H9 (cell line): Measurements from ENCODE around the gene IP6K3. TPM values are rescaled to one million over a fixed set of nuclear protein-coding genes. Genes with fewer than 3 reads are reported as not detected.
A peak's percentile ranks its signal among the peaks of the same experiment; 100 is the strongest.

Experiments used
- DNase-seq: peaks from one replicate; pipeline ENCODE4 v3.0.0-alpha.2; 2017
- H2AFZ ChIP-seq: one replicate; pipeline ENCODE4 v1.6.1; 2013; ENCODE audit warnings: mild to moderate bottlenecking, low read length, control low read depth, moderate library complexity
- H2AK5ac ChIP-seq: 2 replicates; pipeline ENCODE4 v1.6.1; 2013; ENCODE audit warnings: low read length, control low read depth, mixed read lengths; ENCODE audit not compliant: insufficient read length
- H2BK120ac ChIP-seq: one replicate; pipeline ENCODE4 v1.6.1; 2013; ENCODE audit warnings: low read depth, mild to moderate bottlenecking, low read length, control low read depth, inconsistent platforms; ENCODE audit not compliant: poor library complexity, severe bottlenecking
- H2BK12ac ChIP-seq: 2 replicates; pipeline ENCODE4 v1.6.1; 2013; ENCODE audit warnings: low read length, control low read depth, mixed read lengths, low read depth; ENCODE audit not compliant: insufficient read length
- H2BK15ac ChIP-seq: 2 replicates; pipeline ENCODE4 v1.6.1; 2013; ENCODE audit warnings: low read depth, low read length, control low read depth
- H2BK20ac ChIP-seq: one replicate; pipeline ENCODE4 v1.6.1; 2013; ENCODE audit warnings: low read depth, mild to moderate bottlenecking, low read length, control low read depth, inconsistent platforms; ENCODE audit not compliant: poor library complexity, severe bottlenecking
- H2BK5ac ChIP-seq: 2 replicates; pipeline ENCODE4 v1.6.1; 2013; ENCODE audit warnings: low read length, control low read depth, mixed read lengths; ENCODE audit not compliant: insufficient read length
- H3K14ac ChIP-seq: 2 replicates; pipeline ENCODE4 v1.6.1; 2013; ENCODE audit warnings: low read length, control low read depth; ENCODE audit not compliant: insufficient read depth
- H3K18ac ChIP-seq: 2 replicates; pipeline ENCODE4 v1.6.1; 2013; ENCODE audit warnings: low read depth, mild to moderate bottlenecking, mixed read lengths, low read length, control low read depth; ENCODE audit not compliant: insufficient read length
- H3K23ac ChIP-seq: 2 replicates; pipeline ENCODE4 v1.6.1; 2013; ENCODE audit warnings: low read length, control low read depth, mixed read lengths, low read depth; ENCODE audit not compliant: insufficient read length
- H3K23me2 ChIP-seq: 2 replicates; pipeline ENCODE4 v1.6.1; 2013; ENCODE audit warnings: low read depth, mild to moderate bottlenecking, mixed read lengths, low read length, control low read depth; ENCODE audit not compliant: insufficient read length, poor library complexity, severe bottlenecking
- H3K27ac ChIP-seq: 2 replicates; pipeline ENCODE4 v1.5.1; 2013; ENCODE audit warnings: low read length, control low read depth, mixed read lengths, low read depth; ENCODE audit not compliant: insufficient read length
- H3K27me3 ChIP-seq: 2 replicates; pipeline ENCODE4 v1.6.1; 2013; ENCODE audit warnings: low read length, control low read depth, inconsistent platforms; ENCODE audit not compliant: insufficient read depth
- H3K4ac ChIP-seq: 2 replicates; pipeline ENCODE4 v1.6.1; 2013; ENCODE audit warnings: low read depth, mild to moderate bottlenecking, control low read depth, inconsistent platforms, low read length, moderate library complexity
- H3K4me1 ChIP-seq: 2 replicates; pipeline ENCODE4 v1.6.1; 2013; ENCODE audit warnings: low read length, control low read depth, inconsistent platforms; ENCODE audit not compliant: insufficient read depth
- H3K4me2 ChIP-seq: 2 replicates; pipeline ENCODE4 v1.6.1; 2013; ENCODE audit warnings: low read length, control low read depth, mixed read lengths; ENCODE audit not compliant: insufficient read length, insufficient read depth
- H3K56ac ChIP-seq: 2 replicates; pipeline ENCODE4 v1.6.1; 2013; ENCODE audit warnings: low read depth, mild to moderate bottlenecking, mixed read lengths, low read length, control low read depth; ENCODE audit not compliant: insufficient read length
- H3K79me1 ChIP-seq: 2 replicates; pipeline ENCODE4 v1.6.1; 2013; ENCODE audit warnings: low read depth, mild to moderate bottlenecking, moderate library complexity, low read length, control low read depth, inconsistent platforms; ENCODE audit not compliant: insufficient read depth, poor library complexity, severe bottlenecking
- H3K79me2 ChIP-seq: 2 replicates; pipeline ENCODE4 v1.6.1; 2013; ENCODE audit warnings: low read length, control low read depth, inconsistent platforms; ENCODE audit not compliant: insufficient read depth
- H3K9ac ChIP-seq: 2 replicates; pipeline ENCODE4 v1.6.1; 2013; ENCODE audit warnings: low read length, control low read depth, mixed read lengths; ENCODE audit not compliant: insufficient read length; ENCODE audit errors: extremely low read depth
- H3K9me3 ChIP-seq: one replicate; pipeline ENCODE4 v1.6.1; 2013; ENCODE audit warnings: low read depth, low read length, inconsistent platforms; ENCODE audit not compliant: control insufficient read depth
- H3T11ph ChIP-seq: one replicate; pipeline ENCODE4 v1.6.1; 2013; ENCODE audit warnings: mild to moderate bottlenecking, low read length, control low read depth, inconsistent platforms
- H4K20me1 ChIP-seq: one replicate; pipeline ENCODE4 v1.6.1; 2013; ENCODE audit not compliant: control insufficient read depth, insufficient read length, insufficient read depth
- H4K5ac ChIP-seq: 2 replicates; pipeline ENCODE4 v1.6.1; 2013; ENCODE audit warnings: low read depth, mild to moderate bottlenecking, mixed read lengths, low read length, control low read depth; ENCODE audit not compliant: insufficient read length
- H4K8ac ChIP-seq: replicated peaks from 2 replicates; pipeline ENCODE4 v1.6.1; 2013; ENCODE audit warnings: low read length, control low read depth, mixed read lengths, low read depth; ENCODE audit not compliant: insufficient read length
- H4K91ac ChIP-seq: 2 replicates; pipeline ENCODE4 v1.6.1; 2013; ENCODE audit warnings: low read depth, mild to moderate bottlenecking, moderate library complexity, mixed read lengths, low read length, control low read depth; ENCODE audit not compliant: insufficient read length
- H3K27ac Mint-ChIP-seq, 3 experiments: 2 replicates in 2 of 3; 3 replicates in 1 of 3; pipeline ENCODE4 v1.8.0; 2020 to 2021; ENCODE audit warnings: mixed read lengths in 3 of 3, mild to moderate bottlenecking in 1 of 3, moderate library complexity in 1 of 3
- H3K27me3 Mint-ChIP-seq: 2 replicates; pipeline ENCODE4 v1.8.0; 2021; ENCODE audit warnings: low read depth, mild to moderate bottlenecking, moderate library complexity, mixed read lengths
- H3K36me3 Mint-ChIP-seq, 3 experiments: 2 replicates in 2 of 3; 3 replicates in 1 of 3; pipeline ENCODE4 v1.8.0; 2020 to 2021; ENCODE audit warnings: low read depth in 3 of 3, mixed read lengths in 3 of 3; ENCODE audit not compliant: insufficient read depth in 1 of 3
- H3K4me1 Mint-ChIP-seq, 2 experiments: 2 replicates each; pipeline ENCODE4 v1.8.0; 2020; ENCODE audit warnings: mixed read lengths in 2 of 2
- H3K4me3 Mint-ChIP-seq, 2 experiments: 2 replicates in 1 of 2; 3 replicates in 1 of 2; pipeline ENCODE4 v1.8.0; 2020 to 2021; ENCODE audit warnings: mild to moderate bottlenecking in 2 of 2, mixed read lengths in 2 of 2, moderate library complexity in 1 of 2
- H3K9me3 Mint-ChIP-seq, 2 experiments: 2 replicates in 1 of 2; 3 replicates in 1 of 2; pipeline ENCODE4 v1.8.0; 2020; ENCODE audit warnings: mild to moderate bottlenecking in 2 of 2, mixed read lengths in 2 of 2, moderate library complexity in 1 of 2
- CTCF ChIP-seq: fragments of 200-600 bp; sonication (generic); conservative IDR thresholded peaks from 3 replicates; pipeline ENCODE4 v1.8.0; 2021; ENCODE audit warnings: antibody characterized with exemption, mild to moderate bottlenecking
- WGBS: extraction: QIAGEN DNeasy Blood & Tissue Kit; methylation state at CpG from one replicate; pipeline ENCODE4 v1.1.7; 2013; ENCODE audit warnings: missing lambda C conversion rate, low lambda C conversion rate, mixed read lengths; ENCODE audit not compliant: insufficient read length; ENCODE audit errors: extremely low coverage; 5-methylcytosine and 5-hydroxymethylcytosine counted together
- total RNA-seq: library from RNA; stranded (reverse); gene quantifications from 2 replicates; pipeline ENCODE4 v1.2.1, GENCODE V29; 2021

The IP6K3 gene
- total RNA-seq, 1 experiment from 2014 or later, result 0.46 TPM

DNA sequence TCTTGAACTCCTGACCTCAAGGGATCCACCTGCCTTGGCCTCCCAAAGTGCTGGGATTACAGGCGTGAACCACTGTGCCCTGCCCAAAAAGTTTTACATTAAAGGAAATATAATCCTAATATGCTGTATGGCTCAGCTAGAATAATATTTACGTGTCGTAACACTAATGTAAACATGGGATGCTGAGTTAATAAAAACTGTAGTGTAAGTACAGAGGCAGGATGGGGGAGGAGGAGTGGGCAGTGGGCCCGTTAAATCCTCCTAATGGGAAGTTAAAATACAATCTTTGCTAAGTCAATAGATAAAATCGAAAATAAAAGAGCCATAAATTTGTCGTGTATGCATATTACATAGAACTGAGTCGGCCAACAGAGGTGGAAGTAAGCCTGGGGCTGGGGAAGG, 12.1 kb upstream of the IP6K3 start:
- Histone ChIP-seq H2BK120ac (no peak overlapping the region), H2BK5ac (no peak overlapping the region), H2BK12ac (no peak overlapping the region), H2AK5ac (no peak overlapping the region), H3T11ph (no peak overlapping the region), H3K4me1 (peaks cover 2% of the 10 kb centered on the region; the same call in 1 of the 2 replicates), H3K79me2 (no peaks in the 10 kb centered on the region), H3K9me3 (no peaks in the 10 kb centered on the region), H2AFZ (no peak overlapping the region), H2BK20ac (no peak overlapping the region), H3K79me1 (no peaks in the 10 kb centered on the region), H4K20me1 (no peaks in the 10 kb centered on the region), H2BK15ac (no peak overlapping the region), H3K14ac (no peak overlapping the region), H3K27ac (no peak overlapping the region), H3K9ac (no peak overlapping the region), H3K4me2 (no peak overlapping the region), H4K91ac (no peak overlapping the region), H3K18ac (no peak overlapping the region), H3K56ac (no peak overlapping the region), H3K23me2 (no peaks in the 10 kb centered on the region), H4K5ac (no peak overlapping the region), H3K27me3 (no peaks in the 10 kb centered on the region), H3K23ac (no peak overlapping the region), H4K8ac (no peak overlapping the region), H3K4ac (no peak overlapping the region)
- no peak for TF ChIP-seq CTCF
- Mint-ChIP-seq H3K36me3 (no peaks in the 10 kb centered on the region), H3K4me1 (peaks cover 25 to 40% of the 10 kb centered on the region in 2 experiments), H3K27ac (peak overlapping the region in 1 of 3 experiments; percentile 44; a peak in 1 of 7 replicates), H3K4me3 (no peak overlapping the region), H3K27me3 (no peaks in the 10 kb centered on the region), H3K9me3 (no peaks in the 10 kb centered on the region; a peak in 2 of 5 replicates)
- WGBS, result no CpG with 5 or more reads among the region's 7 CpGs
- DNase-seq, result no peak
